ENCODE measurements around the gene CRYBA2.
A peak's percentile ranks its signal among the peaks of the same experiment; 100 is the strongest.

CRYBA2 gene

GRCh38 chr2:218982586-218983262 lies 10.5 kb downstream of the CRYBA2 start:
- no peak overlapping the region for H3K4me3 ChIP-seq (ENCODE audit: low read depth, low read length)
- TF ChIP-seq CTCF (IDR thresholded peaks at IDR 0.05; ENCODE audit: borderline replicate concordance, insufficient read depth, low read depth, low read length) = no peak

GRCh38 chr2:218981881-218982585 lies 11.2 kb downstream of the CRYBA2 start:
- no peak overlapping the region for H3K4me3 ChIP-seq (ENCODE audit: low read depth, low read length)
- no peak for TF ChIP-seq CTCF (IDR thresholded peaks at IDR 0.05; ENCODE audit: borderline replicate concordance, insufficient read depth, low read depth, low read length)

DNA sequence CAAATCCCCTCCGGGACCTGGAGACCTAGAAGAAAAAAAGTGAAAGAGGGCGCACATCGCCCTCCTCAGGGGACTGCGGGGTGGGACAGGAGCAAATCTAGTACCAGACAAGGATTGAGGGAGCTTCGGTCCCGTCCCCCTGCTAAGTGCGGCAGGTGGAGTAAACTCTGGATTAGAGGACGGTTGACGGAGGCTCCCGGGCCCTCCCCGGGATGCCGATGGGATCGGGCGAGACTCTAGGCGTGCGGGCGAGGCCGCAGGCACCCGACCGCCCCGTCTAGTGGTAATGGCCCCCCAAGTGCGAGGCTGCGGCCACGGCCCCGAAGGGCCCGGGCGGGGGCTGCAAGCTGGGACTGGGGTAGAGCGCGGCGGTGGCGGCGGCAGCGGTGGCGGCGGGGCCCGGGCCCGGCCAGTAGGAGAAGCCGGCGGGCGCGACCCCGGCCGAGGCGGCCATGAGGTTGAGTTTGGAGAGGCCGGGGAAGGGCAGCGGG lies 11.8 kb downstream of the CRYBA2 start:
- no peak overlapping the region for H3K4me3 ChIP-seq (ENCODE audit: low read depth, low read length)
- TF ChIP-seq CTCF (IDR thresholded peaks at IDR 0.05; ENCODE audit: borderline replicate concordance, insufficient read depth, low read depth, low read length) = no peak

DNA sequence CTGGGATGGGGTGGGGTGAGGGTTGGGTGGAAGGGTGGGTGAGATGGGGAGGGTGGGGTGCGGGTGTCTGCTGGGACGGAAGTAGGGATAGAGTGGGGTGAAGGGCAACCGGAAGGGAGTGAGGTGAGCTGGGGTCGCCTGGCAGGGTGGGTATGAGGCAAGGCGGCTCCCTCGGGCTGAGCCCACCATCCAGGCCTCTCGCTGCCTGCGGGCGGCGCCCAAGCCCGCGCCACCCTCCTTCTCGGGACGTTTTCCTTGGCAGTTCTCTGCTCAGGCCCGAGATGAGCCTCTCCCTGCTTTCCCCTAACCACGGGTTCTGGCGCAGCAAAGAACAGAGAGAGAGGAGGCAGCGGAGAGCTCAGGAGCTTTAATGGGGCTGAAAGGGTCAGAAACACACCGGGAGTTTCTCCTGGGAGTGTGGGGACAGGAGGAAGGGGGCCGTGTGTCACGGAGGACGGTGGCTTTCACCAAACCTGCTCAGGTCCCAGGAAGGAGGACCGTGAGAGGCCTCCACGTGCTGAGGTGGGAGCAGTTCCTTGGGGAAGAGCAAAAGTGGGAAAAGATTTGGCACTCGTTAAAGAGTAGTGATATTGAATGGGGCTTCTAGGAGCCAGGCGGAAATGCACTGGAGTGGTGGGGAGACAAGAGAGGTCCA lies 12.4 kb downstream of the CRYBA2 start:
- no peak for TF ChIP-seq CTCF (IDR thresholded peaks at IDR 0.05; ENCODE audit: borderline replicate concordance, insufficient read depth, low read depth, low read length)
- H3K4me3 ChIP-seq (ENCODE audit: low read depth, low read length) = no peak overlapping the region

DNA sequence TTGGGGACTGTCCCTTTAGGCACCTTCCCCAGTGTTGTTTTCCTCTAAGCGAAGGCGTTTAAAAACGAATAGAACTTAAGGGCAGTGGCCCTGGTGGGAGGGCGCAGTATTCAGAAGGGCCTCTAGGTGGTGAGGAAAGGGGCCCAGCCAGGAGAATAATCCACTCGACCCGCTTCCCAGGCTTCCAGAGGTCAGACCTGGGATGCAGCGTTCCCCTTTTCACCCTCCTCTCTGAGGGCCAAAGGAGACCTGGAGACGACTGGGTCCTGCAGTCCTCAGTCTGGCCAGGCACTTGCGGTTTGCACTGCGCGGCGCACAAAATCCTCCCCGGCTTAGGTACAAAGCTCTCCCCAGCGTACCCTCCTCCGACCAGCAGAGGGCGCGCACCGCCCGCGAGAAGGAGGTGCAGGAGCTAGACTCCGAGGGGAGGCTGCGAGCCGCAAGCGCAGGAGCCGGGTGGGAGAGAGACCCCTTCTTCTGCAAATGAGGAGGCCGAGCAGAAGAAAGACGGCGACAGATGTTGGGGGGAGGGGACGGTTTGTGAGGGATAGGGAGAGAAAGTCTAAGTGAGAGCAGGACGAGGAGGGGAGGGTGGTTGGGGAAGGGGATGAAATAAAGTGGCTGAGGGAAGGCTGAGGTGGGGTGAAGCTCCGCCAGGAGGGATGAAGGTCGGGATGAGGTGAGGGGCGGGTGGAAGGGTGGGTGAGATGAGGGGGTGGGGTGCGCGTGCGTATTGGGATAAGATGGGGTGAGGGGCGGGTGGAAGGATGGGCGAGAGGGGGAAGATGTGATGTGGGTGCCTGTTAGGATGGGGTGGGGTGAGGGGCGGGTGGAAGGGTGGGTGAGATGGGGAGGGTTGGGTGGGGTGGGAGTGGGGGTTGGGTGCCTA lies 13.1 kb downstream of the CRYBA2 start:
- TF ChIP-seq CTCF (IDR thresholded peaks at IDR 0.05; ENCODE audit: borderline replicate concordance, insufficient read depth, low read depth, low read length) = peak; percentile 92

GRCh38 chr2:218975060-218975777 lies 18.0 kb downstream of the CRYBA2 start:
- H3K4me3 ChIP-seq (ENCODE audit: low read depth, low read length) = no peak overlapping the region
- no peak for TF ChIP-seq CTCF (IDR thresholded peaks at IDR 0.05; ENCODE audit: borderline replicate concordance, insufficient read depth, low read depth, low read length)

More for the DNA sequence above, 13.1 kb downstream of the CRYBA2 start:
- peak overlapping the region; percentile 31 for H3K4me3 ChIP-seq (ENCODE audit: low read depth, low read length)

Data from GM12875 (cell line).